Measurements from ENCODE around the gene CCL11.

Gene CCL11

GRCh38 chr17:34257299-34257985 lies 28.1 kb upstream of the CCL11 start:
- no peak overlapping the region for H3K4me3 ChIP-seq (ENCODE audit: low read depth, low read length)
- no peak for TF ChIP-seq CTCF (IDR thresholded peaks at IDR 0.05; ENCODE audit: borderline replicate concordance, insufficient read depth, low read depth, low read length)

DNA sequence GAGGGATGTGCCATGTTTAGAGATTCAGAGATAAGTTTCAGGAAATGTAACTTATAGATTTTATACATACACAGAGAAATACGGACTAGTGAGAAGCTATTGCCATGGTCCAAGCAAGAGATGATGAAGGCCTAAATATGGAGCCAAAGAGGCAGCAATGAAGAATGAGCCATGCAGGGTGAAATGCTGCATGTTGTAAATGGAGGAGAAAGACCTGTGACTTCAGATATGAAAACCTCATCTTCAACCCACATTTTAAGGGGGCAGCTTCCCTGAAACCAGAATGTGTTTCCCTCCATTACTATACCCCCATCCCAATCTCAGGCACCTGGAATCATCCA lies 27.6 kb upstream of the CCL11 start:
- TF ChIP-seq CTCF (IDR thresholded peaks at IDR 0.05; ENCODE audit: borderline replicate concordance, insufficient read depth, low read depth, low read length), result no peak
- H3K4me3 ChIP-seq (ENCODE audit: low read depth, low read length), result no peak overlapping the region

GRCh38 chr17:34259146-34259545 lies 26.4 kb upstream of the CCL11 start:
- no peak for TF ChIP-seq CTCF (IDR thresholded peaks at IDR 0.05; ENCODE audit: borderline replicate concordance, insufficient read depth, low read depth, low read length)

DNA sequence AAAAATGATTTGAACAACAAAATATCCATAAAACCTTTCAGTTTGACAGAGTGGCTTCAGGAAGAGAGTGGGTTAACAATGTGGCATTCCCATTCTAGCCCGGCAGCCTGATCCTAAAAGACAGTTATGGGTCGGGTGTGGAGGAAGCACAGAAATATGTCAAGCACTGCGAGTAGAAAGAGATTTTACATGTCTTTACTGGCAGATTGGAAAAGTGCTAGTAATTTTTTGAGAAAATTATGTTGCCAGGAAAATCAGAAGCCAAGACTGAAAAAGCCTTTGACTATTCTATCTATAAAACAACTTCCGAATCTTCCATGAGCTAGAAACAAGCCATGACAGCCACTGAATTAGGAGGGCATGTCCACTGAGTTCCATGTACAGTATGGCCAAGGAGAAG lies 24.7 kb upstream of the CCL11 start:
- TF ChIP-seq CTCF (IDR thresholded peaks at IDR 0.05; ENCODE audit: borderline replicate concordance, insufficient read depth, low read depth, low read length), result no peak
- no peak overlapping the region for H3K4me3 ChIP-seq (ENCODE audit: low read depth, low read length)

More at GRCh38 chr17:34259146-34259545, 26.4 kb upstream of the CCL11 start:
- H3K4me3 ChIP-seq (ENCODE audit: low read depth, low read length), result no peak overlapping the region

- no peak for TF ChIP-seq CTCF (IDR thresholded peaks at IDR 0.05; ENCODE audit: borderline replicate concordance, insufficient read depth, low read depth, low read length)
Observed at GRCh38 chr17:34261568-34262337, 23.8 kb upstream of the CCL11 start.

GRCh38 chr17:34265711-34266110 lies 19.8 kb upstream of the CCL11 start:
- no peak for TF ChIP-seq CTCF (IDR thresholded peaks at IDR 0.05; ENCODE audit: borderline replicate concordance, insufficient read depth, low read depth, low read length)

More at GRCh38 chr17:34261568-34262337, 23.8 kb upstream of the CCL11 start:
- no peak overlapping the region for H3K4me3 ChIP-seq (ENCODE audit: low read depth, low read length)

GRCh38 chr17:34269969-34270368 lies 15.6 kb upstream of the CCL11 start, which contains the start of gene CCL7:
Gene CCL7, plus strand, starts transcription at chr17:34270221. Its CDS starts 70 bp downstream, at chr17:34270291.
- H3K4me3 ChIP-seq (ENCODE audit: low read depth, low read length), result no peak within 1 kb of the TSS
- no peak for TF ChIP-seq CTCF (IDR thresholded peaks at IDR 0.05; ENCODE audit: borderline replicate concordance, insufficient read depth, low read depth, low read length)

More at GRCh38 chr17:34265711-34266110, 19.8 kb upstream of the CCL11 start:
- H3K4me3 ChIP-seq (ENCODE audit: low read depth, low read length), result no peak overlapping the region
